DMS114 treated with DMSO at 0.1 percent for 48 hours (cell line): ENCODE results near the gene ZNF827.

Source experiments
- DNase-seq: peaks from one replicate; lab custom pipeline; 2025; ENCODE audit not compliant: unreplicated experiment; lab: John Stamatoyannopoulos, UW

ZNF827 gene

GRCh38 chr4:145890689-145891088 is 47.9 kb downstream of the ZNF827 start:
- DNase-seq: no peak

- no peak for DNase-seq
Observed at GRCh38 chr4:145888393-145888792, 50.2 kb downstream of the ZNF827 start.

- no peak for DNase-seq
Observed at GRCh38 chr4:145887241-145887991, 51.2 kb downstream of the ZNF827 start.

- no peak for DNase-seq
Observed at GRCh38 chr4:145886871-145887240, 51.8 kb downstream of the ZNF827 start.

- DNase-seq: no peak
Observed at GRCh38 chr4:145885666-145886065, 53.0 kb downstream of the ZNF827 start.

GRCh38 chr4:145884775-145885174 is 53.8 kb downstream of the ZNF827 start:
- no peak for DNase-seq

- DNase-seq: no peak
Observed at GRCh38 chr4:145883101-145883694, 55.4 kb downstream of the ZNF827 start.

GRCh38 chr4:145882604-145883003 is 56.0 kb downstream of the ZNF827 start:
- DNase-seq: no peak

GRCh38 chr4:145881989-145882388 is 56.6 kb downstream of the ZNF827 start:
- DNase-seq: no peak

GRCh38 chr4:145881576-145881975 is 57.0 kb downstream of the ZNF827 start:
- DNase-seq: no peak

- no peak for DNase-seq
Observed at GRCh38 chr4:145880355-145880960, 58.2 kb downstream of the ZNF827 start.

GRCh38 chr4:145879598-145879997 is 59.0 kb downstream of the ZNF827 start:
- DNase-seq: no peak

GRCh38 chr4:145878501-145879435 is 59.9 kb downstream of the ZNF827 start:
- no peak for DNase-seq

- no peak for DNase-seq
Observed at GRCh38 chr4:145876531-145877180, 62.0 kb downstream of the ZNF827 start.

- no peak for DNase-seq
Observed at GRCh38 chr4:145873901-145874300, 64.7 kb downstream of the ZNF827 start.

- DNase-seq: no peak
Observed at GRCh38 chr4:145871209-145871608, 67.4 kb downstream of the ZNF827 start.

- no peak for DNase-seq
Observed at GRCh38 chr4:145870155-145871020, 68.2 kb downstream of the ZNF827 start.

- no peak for DNase-seq
Observed at GRCh38 chr4:145868637-145869409, 69.8 kb downstream of the ZNF827 start.

GRCh38 chr4:145867406-145867805 is 71.2 kb downstream of the ZNF827 start:
- no peak for DNase-seq
